IMR-90 (cell line): ENCODE measurements around the gene PELI3. TPM values are rescaled to one million over a fixed set of nuclear protein-coding genes. Genes with fewer than 3 reads are reported as not detected.
"Not testable (repeated sequence)": the region's sequence is repeated elsewhere in the genome, so short reads cannot be mapped to it uniquely, and the experiment has no call there.

ENCODE experiments used
- ATAC-seq: fragments of 200-7000 bp; cut with Tn5 transposase; 2 replicates; pipeline ENCODE4 v1.9.1; 2020; ENCODE audit warnings: low read depth, mild to moderate bottlenecking, moderate library complexity
- BruUV-seq: library from RNA; stranded (reverse); fragments of 400-500 nt; replicated peaks from 2 replicates; lab custom pipeline; 2021; lab: Mats Ljungman, UMichigan
- CTCF ChIA-PET: fragments of 300-600 bp; formaldehyde crosslinking; extraction: SDS; loops from one replicate; lab custom pipeline; 2021; ENCODE audit warnings: antibody characterized with exemption; lab: Yijun Ruan, JAX
- POLR2A ChIA-PET: fragments of 300-600 bp; sonication (Branson Sonifier 250); formaldehyde crosslinking; loops from one replicate; lab custom pipeline; 2022; ENCODE audit warnings: antibody characterized with exemption; ENCODE audit not compliant: unreplicated experiment; lab: Charles Lee
- DNase-seq: peaks from one replicate; pipeline ENCODE4 v3.0.0; 2013
- H2AFZ ChIP-seq: replicated peaks from 2 replicates; pipeline ENCODE3; 2013; ENCODE audit warnings: low read length, mild to moderate bottlenecking; ENCODE audit not compliant: poor library complexity
- H2AK5ac ChIP-seq: 2 replicates; pipeline ENCODE4 v1.6.1; 2013; ENCODE audit warnings: low read depth, low read length, inconsistent platforms
- H2AK9ac ChIP-seq: replicated peaks from 2 replicates; pipeline ENCODE3; 2013; ENCODE audit warnings: mild to moderate bottlenecking, low read depth, low read length, moderate library complexity; ENCODE audit not compliant: poor library complexity
- H2BK120ac ChIP-seq: 2 replicates; pipeline ENCODE4 v1.6.1; 2013; ENCODE audit warnings: low read depth, low read length, inconsistent platforms
- H2BK15ac ChIP-seq: 3 replicates; pipeline ENCODE4 v1.6.1; 2013; ENCODE audit warnings: low read depth, low read length, inconsistent platforms
- H2BK20ac ChIP-seq: 2 replicates; pipeline ENCODE4 v1.6.1; 2013; ENCODE audit warnings: low read depth, mild to moderate bottlenecking, inconsistent platforms, low read length, moderate library complexity
- H2BK5ac ChIP-seq: 2 replicates; pipeline ENCODE4 v1.6.1; 2013; ENCODE audit warnings: mild to moderate bottlenecking, low read depth, low read length, inconsistent platforms; ENCODE audit not compliant: poor library complexity, severe bottlenecking
- H3K14ac ChIP-seq: replicated peaks from 2 replicates; pipeline ENCODE4 v1.6.1; 2013; ENCODE audit warnings: low read depth, low read length, inconsistent platforms
- H3K18ac ChIP-seq: 2 replicates; pipeline ENCODE4 v1.6.1; 2013; ENCODE audit warnings: low read depth, low read length, control low read depth
- H3K23ac ChIP-seq: 2 replicates; pipeline ENCODE4 v1.6.1; 2013; ENCODE audit warnings: low read depth, low read length, inconsistent platforms
- H3K27ac ChIP-seq: 2 replicates; pipeline ENCODE4 v1.5.1; 2013; ENCODE audit warnings: mild to moderate bottlenecking, control low read depth, low read length; ENCODE audit not compliant: insufficient read depth
- H3K27me3 ChIP-seq: 2 replicates; pipeline ENCODE4 v1.6.1; 2013; ENCODE audit warnings: low read length; ENCODE audit not compliant: control insufficient read depth, insufficient read depth
- H3K36me3 ChIP-seq: 2 replicates; pipeline ENCODE4 v1.6.1; 2013; ENCODE audit warnings: low read length, mixed read lengths; ENCODE audit not compliant: control insufficient read depth, insufficient read depth
- H3K4ac ChIP-seq: 2 replicates; pipeline ENCODE4 v1.6.1; 2013; ENCODE audit warnings: low read depth, low read length, inconsistent platforms
- H3K4me1 ChIP-seq: 2 replicates; pipeline ENCODE4 v1.6.1; 2013; ENCODE audit warnings: low read length, mixed read lengths; ENCODE audit not compliant: control insufficient read depth, insufficient read depth
- H3K4me2 ChIP-seq: 2 replicates; pipeline ENCODE4 v1.6.1; 2013; ENCODE audit warnings: low read depth, mild to moderate bottlenecking, control low read depth, low read length, moderate library complexity
- H3K4me3 ChIP-seq: 2 replicates; pipeline ENCODE4 v1.5.1; 2013; ENCODE audit warnings: low read depth, mild to moderate bottlenecking, control low read depth, low read length, moderate library complexity; ENCODE audit not compliant: insufficient read depth
- H3K56ac ChIP-seq: 2 replicates; pipeline ENCODE4 v1.6.1; 2013; ENCODE audit warnings: low read length, inconsistent platforms; ENCODE audit not compliant: insufficient read depth; ENCODE audit errors: extremely low read depth
- H3K79me1 ChIP-seq, 2 experiments: 2 replicates each; pipeline ENCODE4 v1.6.1; 2013; ENCODE audit warnings: low read length in 2 of 2, inconsistent platforms in 1 of 2, low read depth in 1 of 2
- H3K9ac ChIP-seq: 2 replicates; pipeline ENCODE4 v1.6.1; 2013; ENCODE audit warnings: low read depth, low read length, control low read depth
- H3K9me1 ChIP-seq: 2 replicates; pipeline ENCODE4 v1.6.1; 2013; ENCODE audit warnings: low read length, inconsistent platforms; ENCODE audit not compliant: insufficient read depth
- H3K9me3 ChIP-seq: 2 replicates; pipeline ENCODE4 v1.6.1; 2013; ENCODE audit warnings: low read length; ENCODE audit not compliant: control insufficient read depth, insufficient read depth
- H4K20me1 ChIP-seq: 2 replicates; pipeline ENCODE4 v1.6.1; 2013; ENCODE audit warnings: low read length, inconsistent platforms; ENCODE audit not compliant: insufficient read depth
- H4K5ac ChIP-seq: 2 replicates; pipeline ENCODE4 v1.6.1; 2013; ENCODE audit warnings: mild to moderate bottlenecking, low read depth, low read length, control low read depth
- H4K8ac ChIP-seq, 2 experiments: 2 replicates each; pipeline ENCODE4 v1.6.1; 2013; ENCODE audit warnings: low read depth in 2 of 2, low read length in 2 of 2, control low read depth in 1 of 2, inconsistent platforms in 1 of 2
- H4K91ac ChIP-seq: 2 replicates; pipeline ENCODE4 v1.6.1; 2013; ENCODE audit warnings: low read depth, low read length, inconsistent platforms; ENCODE audit not compliant: insufficient read depth
- WGBS, 2 experiments: methylation state at CpG; one replicate each; pipeline versions ENCODE4 v1.1.5 to v1.1.7; 2013; ENCODE audit warnings: missing lambda C conversion rate in 2 of 2; ENCODE audit not compliant: insufficient read length in 1 of 2; ENCODE audit errors: extremely low coverage in 2 of 2; 5-methylcytosine and 5-hydroxymethylcytosine counted together
- dilution Hi-C: fragments of 300-500 bp; cut with HindIII; formaldehyde crosslinking; loops from one replicate; pipeline ENCODE4 v1.14.3; 2018; ENCODE audit warnings: low sequenced_read_pairs; ENCODE audit not compliant: unreplicated experiment
- in situ Hi-C: fragments of 300-500 bp; cut with MboI; formaldehyde crosslinking; loops from 3 replicates; pipeline ENCODE4 v1.14.3; 2019; ENCODE audit warnings: low sequenced_read_pairs, inconsistent platforms, mixed read lengths
- intact Hi-C: fragments of 100-400 bp; cut with micrococcal nuclease; formaldehyde crosslinking; loops from 2 replicates; pipeline ENCODE4 v1.10.0; 2022
- polyA plus RNA-seq, 3 experiments: library from polyadenylated mRNA; depleted of rRNA; stranded (reverse); fragments of >200 nt; gene quantifications; 2 replicates each; pipeline ENCODE4 v1.2.3, GENCODE V29; 2012; ENCODE audit warnings: low replicate concordance in 1 of 3
- total RNA-seq: library from RNA; depleted of rRNA; stranded (reverse); fragments of >200 nt; gene quantifications from 2 replicates; pipeline ENCODE4 v1.2.3, GENCODE V29; 2012

PELI3 gene
- total and polyA plus RNA-seq, 2 of the 4 experiments (the other 2 are of a cell fraction): 5.0 to 6.3 TPM

GRCh38 chr11:66440101-66440939 is 26.4 kb upstream of the PELI3 start:
- H3K36me3 ChIP-seq, H3K18ac ChIP-seq, H2BK15ac ChIP-seq, H3K27ac ChIP-seq, H2AK5ac ChIP-seq, H2BK5ac ChIP-seq, intact Hi-C loops, ATAC-seq, H2AFZ ChIP-seq, H3K4ac ChIP-seq, in situ Hi-C loops, H3K56ac ChIP-seq, H3K4me2 ChIP-seq, H3K9ac ChIP-seq, BruUV-seq, H4K8ac ChIP-seq, H4K5ac ChIP-seq, H3K23ac ChIP-seq, H2BK20ac ChIP-seq, H4K20me1 ChIP-seq, dilution Hi-C loops, H2BK120ac ChIP-seq, H3K9me1 ChIP-seq, H3K14ac ChIP-seq, H2AK9ac ChIP-seq, DNase-seq, H4K91ac ChIP-seq, H3K9me3 ChIP-seq, H3K4me3 ChIP-seq, H3K27me3 ChIP-seq, POLR2A ChIA-PET: not testable (repeated sequence)
- Histone ChIP-seq H3K79me1 (peaks cover 7 to 18% of the 10 kb centered on the region in 2 experiments), H3K4me1 (peaks cover 11% of the 10 kb centered on the region)
- 80% methylated on average over 1 of the region's 29 CpGs; no CpG with 5 or more reads in 1 of the 2 experiments for WGBS, 2 experiments
- CTCF ChIA-PET: interaction anchor here (1.8 kb wide), 1 partner anchor 32 kb away, joined by 8 read pairs; no protein-coding TSS in a partner anchor

DNA sequence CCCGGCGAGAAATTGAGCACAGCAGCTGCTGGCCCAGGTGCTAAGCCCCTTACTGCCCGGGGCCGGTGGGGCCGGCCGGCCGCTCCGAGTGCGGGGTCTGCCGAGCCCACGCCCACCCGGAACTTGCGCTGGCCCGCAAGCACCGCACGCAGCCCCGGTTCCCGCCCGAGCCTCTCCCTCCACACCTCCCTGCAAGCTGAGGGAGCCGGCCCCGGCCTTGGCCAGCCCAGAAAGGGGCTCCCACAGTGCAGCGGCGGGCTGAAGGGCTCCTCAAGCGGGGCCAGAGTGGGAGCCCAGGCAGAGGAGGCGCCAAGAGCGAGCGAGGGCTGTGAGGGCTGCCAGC is 25.8 kb upstream of the PELI3 start:
- not testable (repeated sequence) for H3K4me3 ChIP-seq, BruUV-seq

More for the DNA sequence above, 25.8 kb upstream of the PELI3 start:
- H3K36me3 ChIP-seq, H3K4ac ChIP-seq, H3K4me2 ChIP-seq, H2BK15ac ChIP-seq, H2BK120ac ChIP-seq, CTCF ChIA-PET, ATAC-seq, H3K27ac ChIP-seq, H2BK5ac ChIP-seq, H4K20me1 ChIP-seq, H3K27me3 ChIP-seq, H3K9me1 ChIP-seq, in situ Hi-C loops, H3K56ac ChIP-seq, POLR2A ChIA-PET, H4K8ac ChIP-seq, H3K18ac ChIP-seq, H2AK5ac ChIP-seq, H3K23ac ChIP-seq, H3K9ac ChIP-seq, intact Hi-C loops, H3K14ac ChIP-seq, dilution Hi-C loops, H4K5ac ChIP-seq, DNase-seq, H4K91ac ChIP-seq, H3K9me3 ChIP-seq, H2BK20ac ChIP-seq, H2AFZ ChIP-seq, H2AK9ac ChIP-seq: not testable (repeated sequence)
- WGBS, 2 experiments: no CpG with 5 or more reads among the region's 27 CpGs
- H3K4me1 ChIP-seq: peaks cover 11% of the 10 kb centered on the region
- peaks cover 7 to 18% of the 10 kb centered on the region in 2 experiments for H3K79me1 ChIP-seq
